ENCODE data around the gene TUBA1B.

The TUBA1B gene

GRCh38 chr12:49110464-49111155, 20.6 kb downstream of the TUBA1B start, which contains the start of gene LMBR1L:
Gene LMBR1L, minus strand, starts transcription at chr12:49110847. Its CDS starts 292 bp downstream, at chr12:49110555.
- in situ Hi-C loops (cut with HindIII; ENCODE audit: low pct_unique_long_range_greater_than_20kb, low sequenced_read_pairs), result no loop called here
- peak; percentile 98 to 99 for DNase-seq (ENCODE audit: low read depth in 1 of 2, low spot score in 1 of 2)
- TF ChIP-seq JUND (IDR thresholded peaks at IDR 0.05; ENCODE audit: low read depth), result no peak

GRCh38 chr12:49109641-49110463, 21.3 kb downstream of the TUBA1B start:
- in situ Hi-C loops (cut with HindIII; ENCODE audit: low pct_unique_long_range_greater_than_20kb, low sequenced_read_pairs), result no loop called here
- DNase-seq (ENCODE audit: low read depth in 1 of 2, low spot score in 1 of 2), result no peak
- TF ChIP-seq JUND (IDR thresholded peaks at IDR 0.05; ENCODE audit: low read depth), result no peak

GRCh38 chr12:49108958-49109404, 22.2 kb downstream of the TUBA1B start:
- no peak for TF ChIP-seq JUND (IDR thresholded peaks at IDR 0.05; ENCODE audit: low read depth)
- no peak for DNase-seq (ENCODE audit: low read depth in 1 of 2, low spot score in 1 of 2)
- in situ Hi-C loops (cut with HindIII; ENCODE audit: low pct_unique_long_range_greater_than_20kb, low sequenced_read_pairs), result no loop called here

GRCh38 chr12:49105504-49106084, 25.6 kb downstream of the TUBA1B start:
- DNase-seq (ENCODE audit: low read depth in 1 of 2, low spot score in 1 of 2), result peak in 1 of 2 experiments; percentile 88
- in situ Hi-C loops (cut with HindIII; ENCODE audit: low pct_unique_long_range_greater_than_20kb, low sequenced_read_pairs), result no loop called here
- no peak for TF ChIP-seq JUND (IDR thresholded peaks at IDR 0.05; ENCODE audit: low read depth)

- no peak for DNase-seq (ENCODE audit: low read depth in 1 of 2, low spot score in 1 of 2)
- TF ChIP-seq JUND (IDR thresholded peaks at IDR 0.05; ENCODE audit: low read depth), result no peak
- in situ Hi-C loops (cut with HindIII; ENCODE audit: low pct_unique_long_range_greater_than_20kb, low sequenced_read_pairs), result no loop called here
These were observed 26.4 kb downstream of the TUBA1B start for GRCh38 chr12:49104822-49105221.

- in situ Hi-C loops (cut with HindIII; ENCODE audit: low pct_unique_long_range_greater_than_20kb, low sequenced_read_pairs), result no loop called here
- no peak for TF ChIP-seq JUND (IDR thresholded peaks at IDR 0.05; ENCODE audit: low read depth)
- DNase-seq (ENCODE audit: low read depth in 1 of 2, low spot score in 1 of 2), result no peak
These were observed 30.8 kb downstream of the TUBA1B start for GRCh38 chr12:49100380-49100779.

- in situ Hi-C loops (cut with HindIII; ENCODE audit: low pct_unique_long_range_greater_than_20kb, low sequenced_read_pairs), result no loop called here
These were observed 32.5 kb downstream of the TUBA1B start for GRCh38 chr12:49098703-49099102.

GRCh38 chr12:49098035-49098451, 33.2 kb downstream of the TUBA1B start:
- in situ Hi-C loops (cut with HindIII; ENCODE audit: low pct_unique_long_range_greater_than_20kb, low sequenced_read_pairs), result no loop called here
- peak; percentile 52 to 59 for DNase-seq (ENCODE audit: low read depth in 1 of 2, low spot score in 1 of 2)
- TF ChIP-seq JUND (IDR thresholded peaks at IDR 0.05; ENCODE audit: low read depth), result no peak

More at GRCh38 chr12:49098703-49099102, 32.5 kb downstream of the TUBA1B start:
- TF ChIP-seq JUND (IDR thresholded peaks at IDR 0.05; ENCODE audit: low read depth), result no peak
- DNase-seq (ENCODE audit: low read depth in 1 of 2, low spot score in 1 of 2), result no peak

GRCh38 chr12:49097381-49097780, 33.8 kb downstream of the TUBA1B start:
- in situ Hi-C loops (cut with HindIII; ENCODE audit: low pct_unique_long_range_greater_than_20kb, low sequenced_read_pairs), result no loop called here

GRCh38 chr12:49094975-49095365, 36.2 kb downstream of the TUBA1B start:
- no peak for DNase-seq (ENCODE audit: low read depth in 1 of 2, low spot score in 1 of 2)
- TF ChIP-seq JUND (IDR thresholded peaks at IDR 0.05; ENCODE audit: low read depth), result no peak
- in situ Hi-C loops (cut with HindIII; ENCODE audit: low pct_unique_long_range_greater_than_20kb, low sequenced_read_pairs), result no loop called here

More at GRCh38 chr12:49097381-49097780, 33.8 kb downstream of the TUBA1B start:
- no peak for DNase-seq (ENCODE audit: low read depth in 1 of 2, low spot score in 1 of 2)
- no peak for TF ChIP-seq JUND (IDR thresholded peaks at IDR 0.05; ENCODE audit: low read depth)

GRCh38 chr12:49094160-49094974, 36.8 kb downstream of the TUBA1B start, which contains the start of gene DHH:
Gene DHH, minus strand, starts transcription at chr12:49094801. Its CDS starts 289 bp downstream, at chr12:49094512.
- peak in 1 of 2 experiments; percentile 34 for DNase-seq (ENCODE audit: low read depth in 1 of 2, low spot score in 1 of 2)
- TF ChIP-seq JUND (IDR thresholded peaks at IDR 0.05; ENCODE audit: low read depth), result no peak
- in situ Hi-C loops (cut with HindIII; ENCODE audit: low pct_unique_long_range_greater_than_20kb, low sequenced_read_pairs), result no loop called here

GRCh38 chr12:49093792-49094159, 37.4 kb downstream of the TUBA1B start:
- in situ Hi-C loops (cut with HindIII; ENCODE audit: low pct_unique_long_range_greater_than_20kb, low sequenced_read_pairs), result no loop called here
- no peak for DNase-seq (ENCODE audit: low read depth in 1 of 2, low spot score in 1 of 2)
- no peak for TF ChIP-seq JUND (IDR thresholded peaks at IDR 0.05; ENCODE audit: low read depth)
